Vagina (tissue), 2 donors: Measurements from ENCODE around the gene GPR162.

Experiments used
- CTCF ChIP-seq, 3 experiments: fragments of 450-650 bp in 2 of 3; fragments of 200-600 bp in 1 of 3; sonication (generic) in 1 of 3; IDR thresholded peaks; one replicate each; pipeline ENCODE4 v1.5.1; 2017 to 2019; ENCODE audit warnings: antibody characterized with exemption in 3 of 3, mild to moderate bottlenecking in 2 of 3, moderate library complexity in 2 of 3
- POLR2A ChIP-seq, 2 donors: fragments of 450-650 bp; IDR thresholded peaks; one replicate each; pipeline ENCODE4 v1.6.1; 2017; ENCODE audit warnings: antibody characterized with exemption in 2 of 2, mild to moderate bottlenecking in 2 of 2, moderate library complexity in 2 of 2
- POLR2AphosphoS5 ChIP-seq, 2 donors: sonication (generic); formaldehyde crosslinking; IDR thresholded peaks; one replicate each; pipeline ENCODE4 v1.9.0; 2017; ENCODE audit warnings: antibody characterized with exemption in 2 of 2, mild to moderate bottlenecking in 2 of 2, low read depth in 1 of 2; ENCODE audit not compliant: insufficient read depth in 1 of 2

DNA sequence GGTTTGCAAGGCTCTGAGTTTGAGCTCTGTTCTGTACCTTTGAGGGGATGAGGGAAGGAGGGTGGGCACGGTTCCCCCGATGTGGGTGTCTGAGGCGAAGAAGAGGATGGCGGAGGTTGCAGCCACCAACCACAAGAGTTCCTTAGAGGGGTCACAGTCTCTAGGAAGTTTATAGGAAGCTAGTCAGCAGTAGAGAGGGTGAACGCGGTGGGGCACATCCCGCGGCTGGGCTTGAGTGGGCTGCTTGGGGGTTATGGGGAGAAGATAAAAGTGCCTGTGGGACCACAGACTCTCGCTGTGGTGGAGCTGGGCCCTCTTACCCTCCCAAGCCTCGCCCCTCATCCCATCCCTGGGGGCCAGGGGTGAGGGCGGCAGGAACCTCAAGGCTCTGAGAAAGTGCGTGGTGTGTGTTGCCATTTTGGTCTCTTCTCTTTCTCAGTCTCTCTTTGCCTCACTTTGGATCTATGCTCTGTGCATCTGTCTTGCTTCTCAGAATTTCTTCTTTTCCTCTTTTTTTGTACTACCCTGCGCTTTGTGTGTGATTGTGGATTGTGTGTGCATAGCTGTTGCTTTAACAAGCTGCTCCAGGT lies 29.6 kb upstream of the GPR162 start:
- TF ChIP-seq POLR2AphosphoS5 (IDR thresholded peaks at IDR 0.05; ENCODE audit: insufficient read depth in 1 of 2, low read depth in 1 of 2) (no peak), CTCF (IDR thresholded peaks at IDR 0.05) (no peak), POLR2A (IDR thresholded peaks at IDR 0.05) (no peak)
